Hepatic stellate cell (primary cell): ENCODE data around the gene TAAR5.
"Not testable (repeated sequence)": the region's sequence is repeated elsewhere in the genome, so short reads cannot be mapped to it uniquely, and the experiment has no call there.

Experiments used
- DNase-seq: peaks from one replicate; pipeline ENCODE4 v3.0.0; 2011; ENCODE audit warnings: low spot score

The TAAR5 gene

DNA sequence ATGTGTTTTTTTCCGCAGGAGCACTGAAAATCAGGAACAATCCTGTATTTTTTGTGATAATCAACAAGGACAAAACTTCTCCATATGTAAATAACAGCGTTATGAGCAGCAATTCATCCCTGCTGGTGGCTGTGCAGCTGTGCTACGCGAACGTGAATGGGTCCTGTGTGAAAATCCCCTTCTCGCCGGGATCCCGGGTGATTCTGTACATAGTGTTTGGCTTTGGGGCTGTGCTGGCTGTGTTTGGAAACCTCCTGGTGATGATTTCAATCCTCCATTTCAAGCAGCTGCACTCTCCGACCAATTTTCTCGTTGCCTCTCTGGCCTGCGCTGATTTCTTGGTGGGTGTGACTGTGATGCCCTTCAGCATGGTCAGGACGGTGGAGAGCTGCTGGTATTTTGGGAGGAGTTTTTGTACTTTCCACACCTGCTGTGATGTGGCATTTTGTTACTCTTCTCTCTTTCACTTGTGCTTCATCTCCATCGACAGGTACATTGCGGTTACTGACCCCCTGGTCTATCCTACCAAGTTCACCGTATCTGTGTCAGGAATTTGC lies 19.2 kb downstream of the TAAR5 start, which contains the start of gene TAAR6:
Gene TAAR6 (plus strand): TSS at position 102 of the 557 bp plus-strand sequence. CDS start 0 bp downstream, at position 102.
- no peak for DNase-seq

DNA sequence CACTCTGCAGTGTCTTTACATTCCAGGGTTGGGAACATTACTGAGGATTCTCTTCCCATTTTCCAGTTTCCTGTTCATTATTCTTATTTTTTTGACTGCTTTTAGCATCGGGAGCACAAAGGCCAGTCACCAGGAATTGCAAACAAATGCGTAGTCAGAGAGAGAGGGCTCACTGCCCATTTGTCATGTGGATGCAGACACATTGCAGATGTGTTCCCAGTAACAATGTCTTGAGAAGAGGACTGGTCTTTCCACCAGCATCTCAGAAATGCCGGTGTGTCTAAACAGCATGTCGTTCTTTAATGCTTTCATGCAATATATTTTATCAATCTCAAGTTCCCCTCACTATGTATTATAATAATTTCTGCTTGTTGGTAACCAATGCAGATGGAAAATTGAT lies 20.4 kb downstream of the TAAR5 start:
- no peak for DNase-seq

DNA sequence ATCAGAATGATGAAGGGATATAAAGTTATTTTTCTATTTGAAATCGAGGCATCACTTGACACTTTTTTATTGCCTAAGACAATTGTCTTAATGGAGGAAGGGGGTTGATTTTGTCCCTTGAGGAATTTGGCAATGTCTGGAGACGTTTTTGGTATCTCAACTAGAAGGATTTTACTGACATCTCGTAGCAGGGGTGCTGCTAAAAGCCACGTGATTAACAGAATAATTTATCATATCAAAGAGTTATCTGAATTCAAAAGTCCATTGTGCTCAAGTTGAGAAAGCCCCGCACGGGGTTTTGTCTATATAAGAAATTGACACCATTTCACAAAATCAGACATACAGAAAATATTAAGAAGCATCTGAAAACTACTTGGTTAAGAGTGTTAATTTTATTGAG lies 20.9 kb downstream of the TAAR5 start:
- no peak for DNase-seq

DNA sequence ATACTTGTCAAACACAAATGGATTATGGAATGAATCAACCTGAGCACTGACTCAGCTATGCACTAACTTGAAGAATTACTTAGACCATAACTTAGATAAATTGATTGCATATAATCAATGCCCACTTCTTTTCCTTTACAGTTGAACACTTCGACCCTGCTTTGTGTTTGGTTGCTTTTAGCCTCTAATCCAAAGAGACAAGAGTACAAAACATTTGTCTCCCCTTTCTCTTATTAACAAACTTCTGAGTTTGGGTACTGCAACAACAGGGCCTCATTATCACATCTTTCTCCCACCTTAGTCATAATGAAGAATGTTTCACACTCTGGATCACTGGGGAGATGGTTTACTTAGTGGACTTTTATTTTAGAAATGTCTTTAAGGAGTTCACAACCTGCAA lies 22.0 kb downstream of the TAAR5 start:
- DNase-seq, result no peak

DNA sequence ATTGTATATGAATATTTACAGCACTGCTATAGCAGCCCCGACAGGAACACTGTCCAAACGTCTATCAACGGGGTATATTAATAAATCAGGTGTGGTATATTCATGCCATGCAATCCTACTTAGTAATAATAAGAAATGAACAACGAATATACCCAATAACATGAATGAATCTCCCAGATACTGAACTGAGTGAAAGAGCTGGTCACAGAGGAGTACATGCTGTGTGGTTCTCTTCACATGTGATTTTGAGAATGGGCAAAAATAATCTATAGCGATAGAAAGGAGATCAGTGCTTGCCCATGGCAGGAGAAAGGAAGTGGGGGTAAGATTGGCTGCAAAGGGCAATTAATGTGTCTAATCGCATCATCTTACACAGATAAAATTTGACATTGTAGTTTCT lies 23.1 kb downstream of the TAAR5 start:
- no peak for DNase-seq

DNA sequence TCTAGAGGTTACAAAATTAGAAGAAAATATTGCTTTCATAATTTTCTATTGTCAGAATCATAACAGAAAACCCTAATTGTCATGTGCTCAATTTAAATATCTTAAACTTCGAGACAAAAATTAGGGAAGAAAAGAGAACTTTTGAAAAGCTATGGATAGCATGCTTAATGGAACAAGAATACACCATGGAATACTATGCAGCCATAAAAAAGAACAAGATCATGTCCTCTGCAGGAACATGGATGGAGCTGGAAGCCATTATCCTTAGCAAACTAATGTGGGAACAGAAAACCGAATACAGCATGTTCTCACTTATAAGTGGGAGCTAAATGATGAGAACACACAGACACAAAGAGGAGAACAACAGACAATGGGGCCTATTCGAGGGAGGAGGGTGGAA lies 29.5 kb downstream of the TAAR5 start:
- not testable (repeated sequence) for DNase-seq

DNA sequence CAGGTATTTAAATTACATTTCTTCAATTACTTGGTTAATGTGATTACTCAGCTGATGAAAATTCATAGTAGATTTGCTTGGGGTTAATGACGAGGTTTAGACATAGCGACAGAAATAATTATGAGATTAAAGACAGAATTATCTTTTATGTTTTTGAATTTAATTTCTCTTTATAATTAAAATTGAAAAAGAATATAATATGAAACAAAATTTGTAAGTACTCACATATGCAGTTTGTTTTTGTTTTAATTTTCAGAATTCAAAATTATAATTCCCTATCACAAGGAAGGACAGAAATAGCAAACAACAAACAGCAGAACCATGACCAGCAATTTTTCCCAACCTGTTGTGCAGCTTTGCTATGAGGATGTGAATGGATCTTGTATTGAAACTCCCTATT lies 37.2 kb downstream of the TAAR5 start, which contains the start of gene TAAR8:
Gene TAAR8 (plus strand): TSS at position 301 of the 400 bp plus-strand sequence. CDS start 21 bp downstream, at position 322.
- no peak for DNase-seq

DNA sequence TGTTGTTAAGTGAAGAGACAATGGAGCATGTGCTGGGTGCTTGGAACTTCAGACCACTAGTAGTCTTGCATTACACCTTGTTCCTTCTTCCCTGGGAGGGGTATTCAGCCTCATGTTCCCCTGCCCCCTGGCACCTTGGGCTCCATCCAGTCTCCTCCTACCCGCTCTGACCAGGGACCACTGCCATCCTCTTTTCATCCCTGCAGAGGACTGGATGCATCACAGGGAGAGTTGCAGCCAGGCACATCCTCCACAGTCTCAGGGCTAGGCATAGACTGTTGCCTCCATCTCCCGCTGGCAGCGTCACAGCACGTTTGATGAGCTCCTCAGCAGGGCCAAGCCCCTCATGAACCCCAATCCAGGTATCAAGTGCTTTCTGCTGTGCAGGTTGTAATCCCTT lies 38.3 kb downstream of the TAAR5 start:
- no peak for DNase-seq

DNA sequence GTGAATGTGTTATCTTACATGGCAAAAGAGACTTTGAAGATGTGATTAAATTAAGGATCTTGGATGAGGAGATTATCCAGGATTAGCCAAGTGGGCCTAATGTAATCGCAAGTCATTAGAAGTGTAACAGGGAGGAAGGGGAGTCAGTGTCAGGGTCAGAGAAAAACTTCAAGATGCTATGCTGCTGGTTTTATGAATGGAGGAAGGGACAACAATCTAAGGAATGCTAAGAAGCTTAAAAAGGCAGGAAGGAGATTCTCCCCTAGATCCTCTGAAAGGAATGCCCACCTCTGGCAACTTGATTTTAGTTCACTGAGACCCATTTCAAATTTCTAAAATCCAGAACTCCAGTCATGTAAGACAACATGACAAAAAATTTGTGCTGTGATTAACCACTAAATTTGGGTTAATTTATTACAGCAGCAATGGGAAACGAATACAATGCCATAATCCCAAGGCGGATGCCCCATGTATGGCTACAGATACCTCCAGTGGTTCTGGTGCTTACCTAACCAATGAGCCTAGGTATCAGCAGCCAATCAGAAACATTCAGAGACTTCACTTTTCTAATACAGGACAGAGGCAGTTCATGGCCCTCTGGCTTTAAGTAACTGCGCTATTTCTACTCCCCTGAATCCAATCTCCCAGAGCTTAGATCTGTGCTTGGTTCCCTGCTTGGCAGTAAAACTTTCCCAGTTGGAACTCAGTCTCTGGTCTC lies 40.6 kb downstream of the TAAR5 start:
- DNase-seq, result no peak

DNA sequence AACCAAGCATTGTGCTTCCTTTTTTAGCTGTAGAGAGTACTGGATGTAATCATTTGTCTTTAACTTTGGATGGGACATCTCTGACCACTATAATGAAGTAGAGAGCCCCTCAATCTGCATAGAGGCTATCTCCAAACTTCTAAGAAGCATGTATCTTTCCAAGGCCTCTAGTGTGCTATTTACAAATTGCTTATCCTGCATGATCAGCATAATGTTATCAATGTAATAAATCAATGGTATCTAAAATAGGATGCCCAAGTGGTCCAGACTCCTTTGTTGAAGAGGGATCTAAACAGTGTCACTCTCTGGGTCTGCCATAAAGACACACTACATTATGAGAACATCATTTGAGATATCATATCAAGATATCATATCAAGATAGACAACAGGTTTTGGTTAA lies 44.7 kb downstream of the TAAR5 start:
- DNase-seq, result no peak
